ENCODE results near the gene MME.
"Not testable (repeated sequence)": the region's sequence is repeated elsewhere in the genome, so short reads cannot be mapped to it uniquely, and the experiment has no call there.

MME gene

DNA sequence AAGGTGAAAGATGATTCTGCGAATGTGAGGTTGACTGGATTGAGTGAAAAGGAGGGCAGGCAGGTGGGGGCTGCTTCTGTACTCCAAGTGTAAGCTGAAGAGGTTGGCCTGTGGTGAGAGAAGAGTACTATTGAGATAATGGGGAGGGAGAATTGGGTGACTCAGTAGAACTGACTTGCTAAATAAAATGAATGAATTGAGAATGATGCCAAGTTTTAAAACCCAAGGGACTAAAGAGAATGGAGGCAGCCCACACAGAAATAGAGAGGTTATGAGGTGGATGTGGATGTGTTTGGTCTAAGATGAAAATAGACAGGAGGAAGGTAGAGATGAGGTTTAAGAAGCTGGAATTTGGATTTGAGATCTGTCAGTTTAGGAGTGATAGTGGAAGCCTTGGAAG is 5.9 kb downstream of the MME start:
- DNase-seq: no peak

DNA sequence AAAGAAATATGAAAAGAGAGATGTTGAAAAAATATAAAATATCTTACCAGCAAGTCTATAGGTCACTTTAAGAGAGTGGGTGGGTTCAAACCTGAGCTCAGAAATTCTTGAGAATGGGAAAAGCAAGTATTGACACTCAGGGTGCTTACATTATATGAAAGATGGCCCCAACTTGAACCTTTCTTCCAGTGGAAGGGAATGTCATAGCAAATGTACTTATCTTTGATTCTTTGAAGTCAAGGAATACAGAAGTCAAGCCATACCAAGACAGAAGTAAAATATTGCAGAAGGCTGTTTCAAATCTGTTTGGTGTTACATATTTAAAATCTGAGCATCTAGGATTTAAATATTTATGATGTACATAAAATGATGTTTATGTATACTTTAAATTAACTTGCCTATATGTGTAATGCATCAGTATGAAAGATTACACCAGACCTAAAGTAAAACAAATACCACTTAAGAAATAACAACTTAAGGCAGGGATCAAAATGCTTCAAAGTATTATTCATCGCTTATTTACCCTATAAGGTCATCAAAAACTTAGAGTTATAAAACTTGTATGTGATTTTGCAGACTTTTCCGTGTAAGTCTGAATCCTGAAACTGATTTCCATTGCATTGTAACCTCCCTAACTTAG is 8.7 kb downstream of the MME start:
- no peak for DNase-seq

DNA sequence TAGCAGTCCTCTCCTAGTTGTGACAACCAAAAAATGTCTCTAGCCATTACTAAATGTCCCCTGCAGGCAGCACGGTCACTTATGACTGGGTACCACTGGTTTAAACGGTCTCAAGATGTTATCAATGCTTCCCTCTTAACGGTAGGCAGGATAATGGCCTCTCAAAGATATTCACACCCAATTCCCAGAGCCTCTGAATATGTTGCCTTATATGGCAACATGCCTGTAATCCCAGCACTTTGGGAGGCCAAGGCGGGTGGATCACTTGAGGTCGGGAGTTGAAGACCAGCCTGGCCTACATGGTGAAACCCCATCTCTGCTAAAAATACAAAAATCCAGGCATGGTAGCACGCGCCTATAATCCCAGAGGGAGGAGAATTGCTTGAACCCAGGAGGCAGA is 9.4 kb downstream of the MME start:
- DNase-seq: no peak

DNA sequence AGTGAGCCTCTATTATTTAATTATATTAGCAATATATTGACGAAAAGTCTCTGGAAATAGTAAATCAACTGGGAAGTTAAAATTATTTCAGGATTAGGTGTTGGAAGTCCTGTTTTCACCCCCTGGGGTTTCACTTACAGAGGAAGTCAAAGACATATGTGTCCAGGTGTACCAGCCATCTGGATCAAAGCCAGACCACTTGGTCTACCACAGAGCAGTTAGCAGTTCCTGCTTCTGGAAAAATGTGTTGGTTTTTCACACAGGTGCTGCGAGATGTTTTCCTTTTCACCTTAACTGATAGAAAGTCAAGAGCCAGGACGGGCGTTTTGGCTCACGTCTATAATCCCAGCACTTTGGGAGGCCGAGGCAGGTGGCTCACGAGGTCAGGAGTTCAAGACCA is 13.1 kb downstream of the MME start:
- no peak for DNase-seq

DNA sequence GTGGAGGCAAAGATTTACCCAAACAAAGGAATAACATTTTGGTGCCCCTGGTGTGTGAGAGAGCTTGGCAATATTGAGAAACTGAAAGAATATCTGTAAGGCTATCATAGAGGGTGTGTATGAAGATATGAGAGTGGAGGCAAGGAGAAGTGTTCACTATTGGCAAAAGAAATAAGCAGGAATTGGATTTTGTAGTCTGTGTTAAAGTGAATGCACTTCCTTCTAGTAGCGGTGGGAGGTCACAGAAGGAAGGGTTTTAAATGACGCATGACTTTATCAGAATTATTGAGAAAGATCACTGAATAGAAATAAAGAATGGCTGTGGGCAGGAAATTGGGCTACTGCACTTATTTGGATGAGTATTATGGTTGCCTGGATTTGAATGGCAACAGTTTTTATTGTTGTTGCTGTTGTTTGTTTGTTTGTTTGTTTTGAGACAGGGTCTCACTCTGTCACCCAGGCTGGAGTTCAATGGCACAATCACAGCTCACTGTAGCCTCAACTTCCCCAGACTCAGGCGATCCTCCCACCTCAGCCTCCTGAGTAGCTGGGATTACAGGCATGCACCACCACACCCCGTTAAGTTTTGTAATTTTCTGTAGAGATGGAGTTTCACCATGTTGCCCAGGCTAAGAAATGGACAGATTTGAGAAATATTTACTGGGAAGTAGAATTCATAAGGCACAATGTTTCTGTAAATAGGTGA is 16.3 kb downstream of the MME start:
- no peak for DNase-seq

DNA sequence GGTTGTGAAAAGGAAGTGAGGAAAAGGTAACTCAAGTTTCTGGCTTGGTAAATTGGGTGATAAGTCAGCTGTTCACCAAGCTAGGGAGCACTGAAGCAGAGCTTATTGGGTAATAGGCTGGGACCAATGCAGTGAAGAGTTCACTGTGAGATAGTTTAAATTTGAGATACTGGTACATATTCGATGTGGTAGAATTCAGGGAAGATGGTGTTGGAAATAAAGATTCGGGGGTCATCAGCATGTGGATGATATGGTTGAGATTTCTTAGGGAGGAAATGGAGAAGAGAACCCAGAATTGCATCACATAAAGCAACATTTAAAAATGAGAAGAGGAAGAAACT is 16.9 kb downstream of the MME start:
- DNase-seq: no peak

DNA sequence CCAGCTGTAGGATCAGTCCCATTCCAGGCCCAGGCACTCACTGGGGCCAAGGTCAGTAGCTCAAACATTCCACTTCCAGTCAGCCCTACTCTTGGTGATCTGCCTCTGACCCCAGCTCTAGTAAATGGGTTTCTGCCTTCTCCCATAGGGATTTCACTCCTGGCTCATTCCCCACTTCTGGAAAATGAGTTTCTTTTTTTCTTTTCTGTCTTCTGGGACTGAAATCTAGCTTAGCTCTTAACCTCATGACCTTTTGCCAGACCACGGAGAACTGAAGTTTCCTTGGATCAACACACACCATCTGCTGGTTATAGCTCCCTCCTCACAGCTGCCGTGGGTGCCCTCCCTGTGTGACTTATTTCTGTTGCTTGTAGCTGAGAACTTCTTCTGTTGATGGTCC is 21.3 kb downstream of the MME start:
- no peak for DNase-seq

DNA sequence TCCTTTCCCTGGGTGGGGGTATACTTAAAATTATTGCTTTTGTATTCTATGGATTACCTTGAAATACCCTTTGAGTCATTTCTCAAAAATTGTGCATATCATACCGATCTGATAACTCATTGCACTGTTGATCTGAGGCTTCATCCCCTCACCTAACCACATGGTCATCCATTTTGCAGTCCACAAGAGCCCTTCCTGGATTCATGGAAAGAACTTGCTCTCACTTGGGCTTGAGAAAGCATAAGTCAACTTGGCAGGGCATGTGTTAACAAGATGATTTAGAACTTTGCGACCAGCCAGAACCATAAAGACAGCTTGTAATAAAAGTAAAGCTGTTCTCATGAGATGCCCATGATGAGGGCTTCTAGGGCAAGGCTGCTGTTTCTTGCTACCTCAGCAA is 22.2 kb downstream of the MME start:
- no peak for DNase-seq

DNA sequence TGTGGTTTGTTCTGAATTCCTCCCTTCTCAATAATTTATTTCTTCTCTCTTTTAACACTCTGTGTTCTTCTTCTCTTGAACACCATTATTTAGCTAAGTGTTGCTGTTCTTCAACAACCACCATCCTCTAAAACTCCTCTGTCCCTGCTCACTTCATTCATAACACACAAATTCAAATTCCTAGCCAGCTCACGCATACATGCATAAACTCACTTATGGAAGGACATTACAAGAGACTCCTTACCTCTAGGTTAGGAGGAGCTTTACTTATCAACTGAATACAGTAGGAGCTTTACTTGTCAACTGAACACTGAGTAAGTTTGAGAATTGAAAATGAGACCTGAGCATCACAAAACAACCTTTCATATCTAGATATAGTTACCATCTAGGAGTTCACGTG is 23.6 kb downstream of the MME start:
- no peak for DNase-seq

DNA sequence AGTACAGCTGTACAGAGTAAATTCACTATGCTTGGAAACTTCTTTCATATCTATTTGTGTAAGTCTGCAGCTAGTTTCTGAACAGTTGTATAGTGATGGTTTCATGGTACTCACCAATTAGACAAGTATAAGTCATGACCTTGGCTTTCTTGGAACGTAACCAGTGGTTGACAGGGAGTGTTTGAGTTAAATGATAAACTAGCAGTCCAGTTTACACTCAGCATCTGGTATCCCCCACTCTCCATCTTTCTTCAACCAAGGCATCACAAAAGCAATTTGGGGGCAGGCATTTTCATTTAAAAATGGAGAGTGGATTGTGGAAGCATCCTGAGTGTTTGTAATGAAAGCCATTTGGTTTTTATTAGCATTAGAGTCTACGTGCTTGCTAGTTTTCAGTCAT is 26.0 kb downstream of the MME start:
- DNase-seq: no peak

DNA sequence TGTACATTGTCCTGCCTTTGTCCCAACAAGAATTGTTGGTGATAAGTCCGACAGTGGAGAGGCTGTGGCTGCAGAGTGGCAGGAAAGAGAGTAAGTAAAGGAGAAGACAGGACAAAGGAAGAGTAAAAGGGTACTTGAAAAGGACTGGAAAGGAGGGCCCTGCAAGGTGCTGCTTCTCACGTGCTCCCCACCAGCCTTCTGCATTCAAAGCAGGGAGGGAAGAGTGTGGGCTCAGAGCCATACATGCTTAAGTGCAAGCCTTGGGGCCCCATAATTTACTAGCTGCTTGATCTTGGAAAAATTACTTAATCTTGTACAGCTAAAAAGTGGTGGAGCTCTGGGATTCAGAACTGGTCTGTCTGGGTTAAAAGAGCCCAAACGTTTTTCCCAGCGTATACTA is 29.9 kb downstream of the MME start:
- DNase-seq: no peak

DNA sequence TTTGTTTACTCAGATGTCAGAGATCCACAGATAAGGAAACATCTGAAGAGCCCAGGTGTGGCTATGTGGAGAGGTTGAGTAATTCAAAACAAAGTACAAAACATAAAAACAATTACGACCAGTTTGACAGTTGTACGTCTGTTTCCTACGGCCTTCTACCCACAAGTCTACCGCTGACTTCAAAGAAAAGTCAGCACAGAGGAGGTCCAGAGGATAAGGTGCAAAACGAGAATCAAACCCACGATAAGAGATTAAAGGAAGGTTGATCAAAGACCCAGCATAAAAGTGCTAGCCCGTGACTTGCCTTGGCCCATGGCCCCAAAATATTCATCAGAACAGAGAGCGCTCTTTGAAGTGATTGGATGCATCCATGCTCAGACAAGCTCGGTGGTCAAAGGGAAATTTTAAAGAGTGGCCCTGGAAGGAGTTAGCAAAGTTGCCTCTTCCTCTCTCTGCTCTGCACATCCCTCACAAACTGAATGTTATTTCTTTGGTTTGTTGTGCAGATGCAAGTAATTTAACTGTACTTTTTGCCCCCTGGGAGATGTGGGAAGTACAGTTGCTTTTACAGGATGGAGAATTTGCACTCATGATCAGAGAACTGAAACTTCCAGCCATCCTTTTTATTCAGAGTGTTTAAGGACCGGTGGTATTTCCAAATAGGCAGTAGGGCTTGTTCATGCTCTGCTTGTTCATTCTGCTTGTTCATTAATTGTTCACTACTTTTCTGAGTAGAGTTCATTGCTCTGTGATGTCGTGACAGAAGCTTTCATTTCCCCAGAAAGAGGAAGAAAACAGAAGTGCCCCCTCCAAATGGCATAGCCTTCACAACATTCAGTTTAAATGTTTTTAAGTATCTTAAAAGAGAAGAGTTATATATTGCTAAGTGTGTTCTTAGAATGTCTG is 31.1 kb downstream of the MME start:
- no peak for DNase-seq

DNA sequence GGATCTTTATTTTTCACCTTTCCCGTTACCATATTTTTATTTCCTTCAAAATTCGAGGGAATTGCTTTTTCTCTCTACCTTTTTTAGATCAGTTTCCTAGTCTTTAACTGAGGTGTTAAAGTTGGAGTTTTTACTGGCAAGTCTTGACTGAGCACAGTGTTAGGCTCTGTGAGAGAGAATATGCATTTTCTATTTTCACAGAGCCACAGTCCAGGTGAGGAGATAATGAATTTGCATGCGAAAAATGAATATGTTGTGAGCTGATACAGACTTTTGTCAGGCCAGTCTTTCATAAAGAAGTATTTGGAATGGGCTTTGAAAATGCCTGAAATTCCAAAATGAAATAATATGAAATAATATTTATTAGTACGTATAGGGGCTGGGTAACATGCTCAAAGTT is 31.9 kb downstream of the MME start:
- DNase-seq: no peak

DNA sequence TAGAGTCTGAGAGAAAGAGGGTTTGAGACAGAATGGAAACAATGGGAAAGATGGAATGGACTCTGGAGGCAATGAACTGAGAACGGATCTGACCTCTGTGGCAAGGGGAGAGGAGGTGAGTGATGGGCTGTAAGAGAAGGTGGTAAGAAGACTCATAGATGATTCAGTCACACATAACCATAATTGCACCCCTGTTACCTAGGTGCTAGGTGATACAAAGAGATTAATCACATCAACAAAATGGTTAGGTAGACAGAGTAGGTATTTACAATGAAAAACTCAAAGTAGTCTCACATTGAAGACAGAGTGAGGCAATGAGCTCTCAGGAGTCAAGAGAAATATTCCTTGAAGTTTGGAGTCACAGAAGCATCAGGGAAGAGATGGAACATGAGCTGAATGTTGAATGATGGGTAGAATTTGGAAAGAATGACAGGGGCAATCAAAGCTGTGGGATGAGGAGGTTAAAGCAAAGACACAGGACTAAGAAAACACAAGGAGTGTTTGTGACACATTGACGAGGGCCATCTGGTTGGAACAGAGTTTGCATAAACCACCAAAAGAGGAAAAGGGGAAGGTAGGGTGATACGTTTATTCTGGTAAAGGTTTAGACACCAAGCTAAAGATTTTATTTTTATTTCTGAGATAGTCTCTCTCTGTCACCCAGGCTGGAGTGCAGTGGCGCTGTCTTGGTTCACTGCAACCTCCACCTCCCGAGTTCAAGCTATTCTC is 32.7 kb downstream of the MME start:
- no peak for DNase-seq

DNA sequence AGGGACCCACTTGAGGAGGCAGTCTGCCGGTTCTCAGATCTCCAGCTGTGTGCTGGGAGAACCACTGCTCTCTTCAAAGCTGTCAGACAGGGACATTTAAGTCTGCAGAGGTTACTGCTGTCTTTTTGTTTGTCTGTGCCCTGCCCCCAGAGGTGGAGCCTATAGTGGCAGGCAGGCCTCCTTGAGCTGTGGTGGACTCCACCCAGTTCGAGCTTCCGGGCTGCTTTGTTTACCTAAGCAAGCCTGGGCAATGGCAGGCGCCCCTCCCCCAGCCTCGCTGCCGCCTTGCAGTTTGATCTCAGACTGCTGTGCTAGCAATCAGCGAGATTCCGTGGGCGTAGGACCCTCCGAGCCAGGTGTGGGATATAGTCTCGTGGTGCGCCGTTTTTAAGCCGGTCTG is 44.6 kb downstream of the MME start:
- DNase-seq: not testable (repeated sequence)

DNA sequence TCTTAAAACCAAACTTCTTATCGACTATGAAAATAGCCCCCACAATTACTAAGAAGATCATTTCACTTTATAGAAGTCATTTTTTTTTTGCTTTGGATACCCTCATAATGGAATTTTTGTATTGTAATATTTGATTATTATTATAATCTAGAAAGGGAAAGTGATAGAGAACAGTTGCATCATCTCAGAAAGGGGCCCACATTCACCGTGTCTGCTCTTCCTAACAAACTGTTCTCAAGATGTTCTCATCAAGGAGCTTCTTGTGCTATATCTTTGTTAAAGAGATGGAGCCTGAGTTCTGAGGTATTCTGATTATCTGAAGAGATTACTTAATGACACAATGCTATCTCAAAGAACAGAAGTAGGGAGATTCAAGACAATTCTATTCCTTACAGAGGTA is 49.3 kb downstream of the MME start:
- DNase-seq: no peak

DNA sequence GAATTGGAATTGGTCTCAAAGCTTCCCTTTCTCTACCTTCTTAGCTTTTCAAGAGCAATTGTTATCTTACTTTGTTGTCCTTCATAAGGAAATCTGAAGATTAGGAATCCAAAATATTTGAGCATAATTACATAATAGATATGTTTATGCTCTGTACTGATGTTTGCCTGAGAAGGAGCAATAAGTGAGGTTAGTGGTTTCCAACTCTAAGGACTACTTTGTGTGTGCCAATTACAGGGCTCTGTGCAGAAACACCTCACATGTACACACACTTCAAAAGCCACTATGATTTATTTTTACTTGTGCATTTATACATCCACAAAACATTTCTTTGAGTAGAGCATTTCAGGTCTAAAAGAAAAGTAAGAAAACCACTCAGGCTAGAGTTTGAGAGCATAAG is 49.9 kb downstream of the MME start:
- DNase-seq: no peak

DNA sequence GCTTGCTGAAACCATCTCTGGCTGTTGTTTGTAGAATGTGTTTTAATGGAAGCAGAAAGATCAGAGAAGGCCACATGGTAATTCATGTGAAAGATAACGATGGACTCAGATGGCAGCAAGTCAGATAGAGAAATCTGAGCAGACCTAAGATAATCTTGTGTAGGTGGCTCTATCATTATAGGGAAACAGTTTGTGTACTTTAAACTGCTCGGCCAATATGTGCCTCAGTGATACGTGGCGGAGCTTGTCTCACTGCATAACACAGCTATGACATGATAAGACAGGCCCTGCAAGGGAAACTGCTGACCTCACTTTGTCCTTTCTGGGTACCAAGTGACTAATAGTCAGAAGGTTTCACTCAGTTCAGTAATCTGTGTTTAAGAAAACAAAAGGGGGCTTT is 51.0 kb downstream of the MME start:
- DNase-seq: no peak

DNA sequence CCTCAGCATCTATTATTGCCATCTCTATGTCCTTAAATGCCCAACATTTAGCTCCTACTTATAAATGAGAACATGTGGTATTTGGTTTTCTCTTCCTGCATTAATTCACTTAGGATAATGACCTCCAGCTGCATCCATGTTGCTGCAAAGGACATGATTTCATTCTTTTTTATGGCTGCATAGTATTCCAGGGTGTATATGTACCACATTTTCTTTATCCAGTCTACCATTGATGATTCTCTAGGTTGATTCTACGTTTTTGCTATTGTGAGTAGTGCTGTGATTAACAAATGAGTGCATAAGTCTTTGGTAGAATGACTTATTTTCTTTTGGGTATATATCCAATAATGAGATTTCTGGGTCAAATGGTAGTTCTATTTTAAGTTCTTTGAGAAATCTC is 54.2 kb downstream of the MME start:
- DNase-seq: not testable (repeated sequence)

DNA sequence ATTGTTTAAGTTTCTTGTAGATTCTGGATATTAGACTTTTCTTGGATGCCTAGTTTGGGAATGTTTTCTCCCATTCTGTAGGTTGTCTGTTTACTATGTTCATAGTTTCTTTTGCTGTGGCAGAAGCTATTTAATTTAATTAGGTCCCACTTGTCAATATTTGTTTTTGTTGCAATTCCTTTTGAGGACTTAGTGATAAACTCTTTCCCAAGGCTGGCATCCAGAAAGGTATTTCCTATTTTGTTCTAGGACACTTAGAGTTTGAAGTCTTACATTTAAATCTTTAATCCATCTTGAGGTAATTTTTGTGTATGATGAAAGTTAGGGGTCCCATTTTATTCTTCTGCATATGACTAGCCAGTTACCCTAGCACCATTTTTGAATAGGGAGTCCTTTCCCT is 54.9 kb downstream of the MME start:
- DNase-seq: no peak

DNA sequence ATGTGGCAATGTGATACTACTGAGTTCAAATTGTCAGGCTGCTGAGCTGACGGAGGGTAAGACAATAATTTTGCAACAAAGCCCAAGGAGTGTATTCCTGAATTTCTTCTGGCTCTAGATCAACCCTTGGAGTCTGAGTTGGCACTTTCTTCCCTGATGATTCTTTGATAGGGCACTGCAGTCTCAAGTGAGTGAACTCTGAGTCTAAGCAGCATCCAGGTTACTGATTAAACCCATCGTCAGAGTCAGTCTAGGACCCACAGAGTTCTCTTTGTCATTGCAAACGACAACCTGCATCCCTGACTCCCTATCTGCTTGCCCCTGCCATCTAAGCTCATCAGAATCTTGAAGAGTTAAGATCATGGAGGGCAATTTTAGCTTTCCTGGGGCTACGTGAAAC is 58.6 kb downstream of the MME start:
- no peak for DNase-seq

DNA sequence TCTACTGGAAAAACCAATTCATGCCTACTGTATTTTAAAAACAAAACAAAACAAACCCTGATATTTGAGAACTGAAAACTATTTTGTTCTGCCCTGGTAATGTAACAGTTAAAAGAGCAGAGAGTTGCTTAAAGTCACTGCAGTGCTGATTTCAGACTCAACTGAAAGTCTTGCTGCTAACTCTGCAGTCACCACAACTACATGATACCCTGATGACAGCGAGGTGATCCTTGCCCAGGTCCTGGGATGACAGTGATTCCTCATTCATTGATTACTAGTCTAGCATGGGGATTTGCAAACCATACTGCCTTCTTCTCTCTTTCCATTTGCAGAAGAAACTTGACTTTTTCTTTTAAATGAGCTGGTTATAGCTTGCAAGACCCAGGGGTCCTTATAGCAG is 67.5 kb downstream of the MME start:
- no peak for DNase-seq

DNA sequence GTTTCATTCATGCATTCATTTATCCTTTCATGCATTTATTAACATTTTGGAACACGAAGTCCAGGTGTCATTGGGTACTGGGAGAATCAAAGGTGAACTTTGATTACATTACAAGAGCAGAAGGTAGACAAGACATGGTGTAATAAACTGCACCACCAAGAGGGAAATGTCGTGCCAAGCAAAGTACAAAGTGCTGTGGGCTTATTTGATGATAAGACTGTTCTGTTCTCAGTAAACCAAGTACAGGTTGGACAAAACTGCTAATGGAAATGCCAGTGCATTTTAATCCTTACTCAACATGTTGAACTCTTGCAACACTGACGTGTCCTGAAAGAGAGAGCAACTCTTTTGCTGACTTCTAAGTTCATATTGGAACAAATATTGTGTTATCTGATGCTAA is 69.4 kb downstream of the MME start:
- DNase-seq: no peak

Measured in stimulated activated naive CD4-positive, alpha-beta T cell treated with Interleukin-2 at 50 U/mL for 16 hours (primary cell).